SHP77 (cell line): ENCODE data around the gene BDP1.
A peak's percentile ranks its signal among the peaks of the same experiment; 100 is the strongest.
"Not testable (repeated sequence)": the region's sequence is repeated elsewhere in the genome, so short reads cannot be mapped to it uniquely, and the experiment has no call there.

ENCODE experiments used
- DNase-seq, 2 experiments: peaks; one replicate each; lab custom pipeline; 2025; lab: John Stamatoyannopoulos, UW

BDP1 gene

DNA sequence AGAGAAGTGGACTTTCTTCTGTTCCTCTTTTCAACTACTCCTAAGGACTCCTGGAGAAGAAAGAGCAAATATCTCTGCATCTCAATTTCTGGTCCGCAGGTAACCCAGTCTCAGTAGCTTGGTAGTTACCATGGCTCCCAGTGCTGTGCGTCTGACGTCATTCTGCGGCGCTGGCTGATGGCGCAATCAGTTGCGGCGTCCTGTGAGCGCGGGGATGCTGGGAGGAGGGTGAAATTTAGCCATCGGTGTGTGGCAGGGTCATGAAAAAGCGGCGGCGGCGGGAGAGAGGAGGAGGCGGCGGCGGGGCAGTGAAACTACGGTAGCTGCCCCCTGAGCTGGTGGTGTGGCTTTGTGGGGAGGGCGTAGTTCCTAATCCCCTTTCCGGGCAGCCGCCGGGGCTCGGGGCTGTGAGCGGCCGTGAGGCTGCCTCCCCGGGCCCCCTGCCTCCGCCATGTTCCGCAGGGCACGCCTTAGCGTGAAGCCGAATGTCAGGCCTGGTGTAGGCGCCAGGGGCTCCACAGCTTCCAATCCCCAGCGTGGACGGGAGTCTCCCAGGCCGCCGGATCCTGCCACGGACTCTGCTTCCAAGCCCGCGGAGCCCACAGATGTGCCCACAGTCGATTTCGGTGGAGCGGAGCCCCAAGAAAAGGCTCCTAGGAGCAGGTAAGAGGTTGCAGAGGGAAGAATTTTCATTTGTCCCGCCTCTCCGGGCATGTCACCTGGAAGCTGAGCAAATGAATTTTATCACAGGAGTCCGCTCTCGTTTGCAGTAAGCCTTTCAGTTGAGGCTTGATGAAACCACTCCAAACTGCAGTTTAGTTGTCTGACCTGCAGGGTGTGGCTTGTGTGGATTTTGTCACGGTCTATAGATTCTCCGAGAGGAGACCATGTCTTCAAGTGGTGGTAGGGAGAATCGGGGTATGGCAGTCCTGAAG is at the start of gene BDP1:
Gene BDP1 (plus strand): TSS at position 225 of the 935 bp plus-strand sequence. CDS start 227 bp downstream, at position 452.
- DNase-seq, result peak; percentile 91

DNA sequence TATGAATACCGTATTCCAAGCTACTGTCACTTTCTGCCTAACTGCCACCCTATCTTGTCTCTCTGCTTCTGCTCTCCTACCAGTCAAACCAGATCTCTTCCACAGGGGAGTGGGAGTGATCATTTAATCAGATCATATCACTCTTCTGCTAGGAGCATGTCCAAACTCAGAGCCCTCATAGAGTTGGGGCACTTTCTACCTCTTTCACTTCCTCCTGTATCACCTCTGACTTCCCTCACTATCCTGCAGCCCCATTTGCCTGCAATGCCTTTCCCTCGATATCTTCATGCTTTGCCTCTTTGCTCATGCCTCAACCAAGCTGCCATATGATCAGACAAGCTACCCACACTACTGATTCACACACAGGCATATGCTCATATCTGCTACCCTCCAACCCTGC is 45.4 kb upstream of the BDP1 start:
- not testable (repeated sequence) for DNase-seq

DNA sequence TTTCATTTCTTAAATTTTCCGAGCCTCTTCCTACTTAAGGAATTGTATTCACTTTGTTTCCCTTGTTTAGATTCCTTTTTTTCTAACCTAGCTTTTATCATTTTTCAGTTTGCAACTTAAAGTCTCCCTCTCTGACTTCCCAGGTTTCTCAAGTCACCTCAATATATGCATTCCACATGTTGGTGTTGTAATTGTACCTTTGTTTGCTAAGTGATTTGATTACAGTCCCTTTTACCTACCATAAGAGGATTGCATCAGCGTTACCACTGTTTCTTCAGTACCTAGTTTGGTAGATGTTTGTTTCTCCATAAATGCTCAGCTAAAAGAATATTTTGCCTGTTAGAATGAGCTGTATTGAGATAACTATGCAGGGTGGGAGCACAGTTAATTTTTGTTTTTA is 39.8 kb upstream of the BDP1 start:
- DNase-seq, result not testable (repeated sequence)

- DNase-seq, result not testable (repeated sequence)
These were observed 37.4 kb upstream of the BDP1 start for GRCh38 chr5:71418026-71418425.

GRCh38 chr5:71421278-71421677 is 34.2 kb upstream of the BDP1 start:
- DNase-seq, result not testable (repeated sequence)

DNA sequence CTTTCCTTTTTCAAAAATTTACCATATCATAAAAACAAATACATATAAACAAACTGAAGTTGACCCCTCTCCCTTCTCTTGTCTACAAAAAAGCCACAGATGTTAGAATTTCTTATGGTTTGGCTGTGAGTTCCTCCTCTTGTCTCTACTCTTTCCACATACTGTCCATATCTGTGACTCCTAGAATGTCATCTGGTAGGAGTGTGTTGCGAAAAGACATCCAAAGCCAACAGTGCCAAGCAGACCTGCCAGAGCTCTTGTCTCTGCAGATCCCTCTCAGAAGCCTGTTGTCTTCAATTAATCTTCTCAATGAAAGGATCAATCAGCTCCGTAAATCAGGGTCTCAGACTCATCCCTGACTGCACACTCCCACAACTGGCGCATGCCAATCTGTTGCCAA is 31.6 kb upstream of the BDP1 start:
- not testable (repeated sequence) for DNase-seq

- not testable (repeated sequence) for DNase-seq
These were observed 28.6 kb upstream of the BDP1 start for GRCh38 chr5:71426686-71427474.

DNA sequence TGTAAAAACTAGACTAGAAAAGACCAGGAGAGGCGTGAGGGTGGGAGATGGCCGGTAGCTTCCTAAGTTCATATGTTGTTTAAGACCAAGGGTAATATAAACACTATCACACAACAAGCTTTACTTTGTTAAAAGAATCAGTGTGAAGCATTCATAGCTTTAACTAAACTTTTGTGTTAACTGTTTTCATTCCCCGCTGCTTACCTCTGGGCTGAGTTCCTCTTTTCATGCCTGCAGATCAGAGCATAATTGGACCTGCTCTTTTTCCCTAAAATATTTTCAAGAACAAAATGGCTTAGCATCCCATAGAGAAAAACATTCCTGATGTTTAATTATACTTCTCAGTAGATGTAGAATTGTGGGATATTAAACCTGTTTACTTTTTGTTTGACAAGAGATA is 23.0 kb upstream of the BDP1 start:
- not testable (repeated sequence) for DNase-seq

GRCh38 chr5:71434825-71435224 is 20.6 kb upstream of the BDP1 start:
- not testable (repeated sequence) for DNase-seq

- not testable (repeated sequence) for DNase-seq
These were observed 13.9 kb upstream of the BDP1 start for GRCh38 chr5:71441564-71441963.

DNA sequence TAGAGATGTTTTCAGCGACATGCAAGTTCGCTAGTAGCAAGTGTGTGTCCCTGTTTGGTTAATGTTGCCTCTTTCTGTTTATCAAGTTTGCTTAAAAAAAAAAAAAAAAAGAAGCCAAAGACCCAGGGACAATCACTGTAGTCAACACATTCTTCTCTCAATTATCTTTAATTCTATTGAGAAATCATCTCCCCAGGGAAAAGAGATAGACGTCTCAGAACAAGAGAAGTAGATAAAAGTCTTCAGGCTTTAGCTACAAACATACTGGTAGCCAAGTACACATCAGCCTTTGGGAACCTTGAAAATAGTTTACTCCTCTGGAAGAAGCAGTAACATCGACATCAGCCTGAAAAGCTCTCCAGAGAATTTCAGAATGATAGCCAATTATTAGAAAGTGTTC is 11.6 kb upstream of the BDP1 start:
- DNase-seq, result not testable (repeated sequence)

DNA sequence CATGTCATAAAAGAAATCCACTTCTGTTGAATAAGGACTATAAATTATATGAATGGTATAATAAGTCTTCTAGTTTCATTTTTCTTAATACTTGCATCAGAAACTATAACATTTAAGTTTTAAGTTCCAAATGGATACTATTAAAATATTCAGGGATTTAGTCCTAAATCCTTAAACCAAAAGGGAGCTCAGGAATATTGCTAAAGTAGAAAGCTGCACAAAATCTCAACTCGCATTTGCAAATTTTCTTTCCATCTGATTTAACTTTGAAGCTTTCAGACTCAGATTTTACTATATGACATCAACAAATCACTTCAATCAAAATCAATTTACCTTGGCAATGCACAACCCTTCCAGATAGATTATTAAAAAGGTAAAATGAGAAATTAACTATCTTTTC is 10.4 kb upstream of the BDP1 start:
- not testable (repeated sequence) for DNase-seq

DNA sequence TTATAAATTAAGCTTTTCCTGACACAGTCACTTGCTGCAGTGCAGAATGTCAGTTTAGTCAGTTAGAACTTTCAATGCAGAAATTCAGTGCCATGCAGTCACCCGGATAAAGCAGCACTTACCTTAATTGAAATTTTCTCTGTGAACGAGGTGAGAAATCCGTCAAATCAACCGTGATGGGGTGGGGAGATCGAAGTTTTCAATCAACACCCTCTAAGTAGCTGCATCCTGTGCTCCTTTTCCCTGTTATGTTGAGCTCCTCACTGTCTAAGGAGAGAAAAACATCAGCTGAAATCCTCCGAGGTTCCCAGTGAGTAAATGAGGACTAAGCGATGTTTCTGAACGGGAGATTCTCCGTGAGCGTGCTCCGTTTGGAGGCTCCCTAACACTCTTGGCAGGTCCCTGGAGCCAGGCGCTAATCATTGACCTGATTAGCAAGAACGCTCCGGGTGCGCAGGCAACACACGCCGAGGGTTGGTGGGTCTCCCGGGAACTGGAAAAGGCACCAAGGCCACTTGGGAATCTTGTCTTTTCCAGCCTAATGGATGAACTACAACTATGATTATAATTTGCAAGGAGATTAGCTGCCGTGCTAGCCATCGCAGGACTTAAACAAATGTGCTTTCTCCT is 9.8 kb upstream of the BDP1 start:
- not testable (repeated sequence) for DNase-seq

DNA sequence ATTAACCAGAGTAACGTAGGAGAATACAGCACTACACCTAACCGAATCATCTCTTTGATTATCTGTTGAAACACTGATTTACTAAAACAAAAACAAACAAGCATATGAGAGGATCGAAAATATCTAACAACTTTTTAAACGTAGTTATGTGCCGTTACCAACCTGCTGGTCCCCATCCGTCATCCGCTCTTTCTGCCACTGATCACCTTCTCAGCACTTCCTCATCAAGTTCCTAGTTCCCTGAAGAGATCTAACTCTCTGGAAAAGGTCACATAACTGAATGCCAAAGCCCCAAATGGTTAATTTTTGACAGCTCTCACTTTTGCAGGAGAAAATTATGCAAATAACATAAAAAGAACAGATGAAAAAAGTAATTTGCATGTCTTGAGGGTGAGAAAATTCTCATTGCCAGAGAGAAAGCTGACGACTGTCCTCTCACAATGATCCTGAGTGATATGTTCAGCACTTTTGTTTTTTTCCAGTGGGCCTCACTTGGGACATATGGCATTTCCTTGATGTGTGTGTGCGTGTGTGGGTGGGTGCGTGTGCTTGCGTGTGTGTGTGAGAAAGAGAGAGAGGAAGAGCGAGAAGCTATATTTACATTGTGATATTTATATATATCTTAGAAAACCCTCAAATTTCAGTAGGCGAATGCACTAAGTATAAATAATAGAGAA is 8.8 kb upstream of the BDP1 start:
- not testable (repeated sequence) for DNase-seq

DNA sequence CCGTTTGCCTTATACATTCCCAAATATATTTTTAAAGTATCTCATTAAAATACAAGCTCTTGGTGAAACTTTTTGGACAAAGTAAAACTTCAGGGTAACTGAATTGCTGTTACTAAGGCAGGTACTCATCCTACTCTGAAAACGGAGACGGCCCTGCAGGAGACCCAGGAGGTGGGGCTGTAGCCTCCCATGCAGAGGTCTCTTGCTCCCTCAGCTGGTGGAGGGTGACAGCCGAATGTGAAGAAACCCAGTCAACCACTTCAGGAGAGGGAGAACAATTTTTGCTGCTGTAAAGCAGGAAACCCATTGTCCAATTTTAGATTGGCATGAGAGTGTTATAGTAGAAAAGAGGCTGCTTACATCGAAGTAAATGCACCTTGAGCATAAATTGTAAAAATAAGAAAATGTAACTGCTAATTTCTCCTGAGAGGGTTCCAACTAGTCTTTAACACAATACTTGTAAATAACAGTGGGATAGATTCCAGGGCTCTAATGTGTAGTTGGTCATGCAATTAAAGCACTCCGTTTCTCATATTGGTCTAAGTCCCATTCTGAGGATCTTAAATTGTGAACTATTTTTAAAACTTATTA is 8.1 kb upstream of the BDP1 start:
- DNase-seq, result peak; percentile 83 to 84

GRCh38 chr5:71452876-71453275 is 2.6 kb upstream of the BDP1 start:
- no peak for DNase-seq

- no peak for DNase-seq
These were observed 538 bp upstream of the BDP1 start for GRCh38 chr5:71454913-71455312.

DNA sequence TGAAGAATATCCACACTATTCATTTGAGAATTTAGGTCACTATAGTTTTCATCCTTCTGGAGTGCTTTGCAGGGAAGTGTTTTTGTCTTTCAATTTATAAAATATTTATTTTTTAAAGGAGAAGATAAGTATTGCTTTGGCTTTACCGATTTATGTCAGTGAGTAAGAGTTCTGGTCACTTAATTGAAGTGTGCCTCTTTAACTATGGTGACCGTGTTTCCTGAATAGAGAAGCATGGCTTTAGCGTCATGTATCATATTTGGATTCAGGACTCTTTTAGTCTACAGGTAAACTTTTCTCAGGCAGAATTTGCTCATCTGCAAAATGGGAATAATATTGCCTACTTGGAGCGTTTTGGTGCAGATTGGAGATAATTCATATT is 902 bp downstream of the BDP1 start:
- no peak for DNase-seq

DNA sequence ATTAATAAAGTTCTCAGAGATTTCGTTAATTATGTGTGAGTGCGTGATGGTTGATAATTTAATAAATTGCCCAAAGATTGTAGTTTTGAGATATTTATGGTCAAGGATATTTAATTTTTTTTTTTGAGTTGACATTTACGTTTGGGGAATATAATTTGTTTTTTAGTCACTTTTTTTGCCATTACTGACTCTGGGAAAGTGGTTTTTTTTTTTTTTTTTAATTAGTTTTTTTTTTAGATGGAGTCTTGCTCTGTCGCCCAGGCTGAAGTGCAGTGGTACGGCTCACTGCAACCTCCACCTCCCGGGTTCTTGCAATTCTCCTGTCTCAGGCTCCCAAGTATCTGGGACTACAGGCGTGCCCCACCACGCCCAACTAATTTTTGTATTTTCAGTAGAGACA is 1.7 kb downstream of the BDP1 start:
- no peak for DNase-seq

DNA sequence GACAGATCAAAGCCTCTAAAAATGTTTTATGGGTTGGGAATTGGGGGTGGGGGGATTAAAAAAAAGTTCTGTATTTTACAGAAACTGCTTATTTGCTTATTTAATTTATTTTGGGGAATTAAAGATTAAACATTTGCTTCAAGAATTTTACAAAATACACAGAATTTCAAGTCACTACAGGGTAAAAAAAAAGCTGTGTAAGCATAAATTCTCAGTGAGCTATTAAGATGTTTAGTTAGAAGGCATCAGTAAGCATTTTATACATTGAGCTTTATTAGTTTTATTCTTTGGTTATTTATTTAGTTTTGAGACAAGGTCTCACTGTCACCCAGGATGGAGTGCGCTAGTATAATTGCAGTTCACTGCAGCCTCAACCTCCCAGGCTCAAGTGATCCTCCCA is 5.2 kb downstream of the BDP1 start:
- no peak for DNase-seq

- no peak for DNase-seq
These were observed 5.9 kb downstream of the BDP1 start for GRCh38 chr5:71461360-71461759.
